NK-92 (cell line): ENCODE measurements around the gene DGKH.
"Not testable (repeated sequence)": the region's sequence is repeated elsewhere in the genome, so short reads cannot be mapped to it uniquely, and the experiment has no call there.

Experiments
- DNase-seq: peaks from one replicate; lab custom pipeline; 2025; ENCODE audit not compliant: unreplicated experiment; lab: John Stamatoyannopoulos, UW

The DGKH gene

DNA sequence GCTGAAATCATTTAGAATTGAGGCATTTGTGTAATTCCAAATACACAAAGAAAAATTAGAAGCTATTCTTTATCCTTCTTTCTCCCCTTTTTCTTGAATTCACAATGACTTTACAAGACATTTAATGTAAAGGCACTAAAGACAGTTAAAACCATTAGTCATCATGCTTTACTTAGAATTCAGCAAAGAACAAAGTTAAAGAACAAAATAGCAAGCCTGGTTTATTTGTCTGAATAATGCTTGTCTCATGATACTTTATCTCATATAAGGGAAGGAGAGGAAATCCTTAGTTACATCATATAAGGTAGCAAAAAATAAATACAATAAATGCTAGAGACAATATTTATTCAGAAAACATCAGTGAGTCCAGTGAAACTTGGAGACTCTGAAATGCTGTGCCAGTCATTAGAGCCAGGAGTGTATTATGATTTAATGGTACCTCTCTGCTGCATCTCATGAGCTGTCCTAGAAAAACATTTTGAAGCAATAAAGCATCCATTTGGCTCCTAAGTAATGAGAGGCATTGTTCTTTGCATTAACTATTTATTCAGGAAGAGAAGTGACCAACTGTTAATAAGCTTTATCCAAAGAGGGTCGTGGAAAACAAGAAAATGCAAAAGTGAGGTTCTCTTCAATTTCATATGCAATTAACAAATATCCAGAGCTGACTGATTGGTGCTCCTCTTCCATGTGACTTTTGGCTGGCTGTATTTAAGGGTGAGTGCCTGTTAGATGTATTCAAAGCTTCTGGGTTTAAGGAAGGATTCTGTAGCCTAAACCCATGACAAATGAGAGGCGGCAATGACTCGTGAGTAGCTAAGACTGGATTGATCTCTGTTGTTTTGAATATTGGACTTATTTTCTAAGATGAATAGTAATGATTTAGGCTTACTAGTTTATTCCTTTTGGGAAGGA is 105.0 kb downstream of the DGKH start:
- no peak for DNase-seq

DNA sequence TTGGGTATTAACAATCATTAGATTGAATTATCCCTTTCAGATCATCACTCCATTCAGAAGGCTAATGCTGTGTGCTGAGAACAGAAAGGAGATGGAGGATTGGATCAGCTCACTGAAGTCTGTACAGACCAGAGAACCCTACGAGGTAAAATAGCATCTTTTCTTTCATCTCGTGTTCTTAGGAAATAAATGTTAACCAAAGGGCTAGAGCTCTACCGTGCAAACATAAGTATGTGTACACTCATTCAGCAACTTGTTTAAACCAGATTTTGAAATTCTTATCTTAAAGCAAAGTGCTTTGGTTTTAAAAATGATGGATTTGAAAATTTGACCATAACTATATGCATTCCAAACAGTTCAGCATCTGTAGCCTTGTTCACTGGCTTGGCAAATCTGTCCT is 106.8 kb downstream of the DGKH start:
- DNase-seq, result no peak

DNA sequence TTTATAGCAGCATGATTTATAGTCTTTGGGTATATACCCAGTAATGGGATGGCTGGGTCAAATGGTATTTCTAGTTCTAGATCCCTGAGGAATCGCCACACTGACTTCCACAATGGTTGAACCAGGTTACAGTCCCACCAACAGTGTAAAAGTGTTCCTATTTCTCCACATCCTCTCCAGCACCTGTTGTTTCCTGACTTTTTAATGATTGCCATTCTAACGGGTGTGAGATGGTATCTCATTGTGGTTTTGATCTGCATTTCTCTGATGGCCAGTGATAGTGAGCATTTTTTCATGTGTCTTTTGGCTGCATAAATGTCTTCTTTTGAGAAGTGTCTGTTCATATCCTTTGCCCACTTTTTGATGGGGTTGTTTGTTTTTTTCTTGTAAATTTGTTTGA is 114.9 kb downstream of the DGKH start:
- not testable (repeated sequence) for DNase-seq

DNA sequence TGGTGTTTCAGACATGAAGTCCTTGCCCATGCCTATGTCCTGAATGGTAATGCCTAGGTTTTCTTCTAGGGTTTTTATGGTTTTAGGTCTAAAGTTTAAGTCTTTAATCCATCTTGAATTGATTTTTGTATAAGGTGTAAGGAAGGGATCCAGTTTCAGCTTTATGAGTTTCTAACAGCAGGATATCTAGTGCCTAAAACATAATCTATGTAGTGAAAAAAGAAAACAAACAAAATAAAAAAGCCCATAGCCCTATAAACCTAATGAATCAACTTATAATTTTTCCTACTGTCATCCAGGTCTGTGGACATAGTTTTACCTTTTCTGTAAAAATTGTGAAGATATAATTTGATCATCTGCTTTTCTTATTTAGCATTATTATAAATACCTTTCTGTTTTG is 115.5 kb downstream of the DGKH start:
- not testable (repeated sequence) for DNase-seq

DNA sequence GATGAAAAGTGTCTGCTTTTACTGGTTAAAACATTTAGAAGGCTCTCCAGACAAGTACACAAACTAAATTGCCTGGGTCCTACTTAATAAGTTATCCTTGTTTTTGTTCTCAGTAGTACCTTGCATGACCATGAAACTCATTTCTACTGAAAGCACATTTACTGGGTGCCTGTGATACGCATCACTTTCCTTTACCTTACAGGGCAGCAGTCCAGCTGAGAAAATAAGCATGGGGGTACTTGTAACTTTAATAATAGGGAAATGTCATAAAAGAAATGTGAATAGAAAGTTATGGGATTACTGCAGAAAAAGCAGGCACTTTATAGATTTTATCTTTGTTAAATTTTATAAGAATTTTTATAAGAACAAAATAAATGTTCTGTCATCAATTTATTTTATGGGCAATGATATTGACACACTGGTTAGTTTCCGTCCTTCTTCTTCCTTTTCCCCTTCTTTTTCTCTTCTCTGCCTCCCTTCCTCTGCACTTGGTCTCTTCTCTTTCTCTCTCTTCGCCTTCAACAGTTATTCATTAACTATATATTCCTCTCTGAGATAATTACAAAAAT is 116.2 kb downstream of the DGKH start:
- no peak for DNase-seq

DNA sequence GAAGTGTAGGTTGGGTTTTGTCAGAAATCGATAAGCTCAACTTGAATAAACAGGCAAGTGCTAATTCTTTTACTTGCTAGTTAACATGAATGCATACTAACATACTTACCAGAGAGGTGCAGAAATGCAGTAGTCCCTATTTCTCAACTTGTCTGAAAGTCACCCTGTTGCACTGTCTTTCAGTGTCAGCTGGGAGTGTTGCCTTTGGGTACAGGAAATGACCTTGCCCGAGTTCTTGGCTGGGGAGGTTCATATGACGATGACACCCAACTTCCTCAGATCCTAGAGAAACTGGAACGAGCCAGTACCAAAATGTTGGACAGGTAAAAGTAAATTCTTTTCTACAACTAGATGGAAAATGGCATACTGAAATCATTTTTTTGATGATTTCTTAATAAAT is 120.0 kb downstream of the DGKH start:
- DNase-seq, result no peak

DNA sequence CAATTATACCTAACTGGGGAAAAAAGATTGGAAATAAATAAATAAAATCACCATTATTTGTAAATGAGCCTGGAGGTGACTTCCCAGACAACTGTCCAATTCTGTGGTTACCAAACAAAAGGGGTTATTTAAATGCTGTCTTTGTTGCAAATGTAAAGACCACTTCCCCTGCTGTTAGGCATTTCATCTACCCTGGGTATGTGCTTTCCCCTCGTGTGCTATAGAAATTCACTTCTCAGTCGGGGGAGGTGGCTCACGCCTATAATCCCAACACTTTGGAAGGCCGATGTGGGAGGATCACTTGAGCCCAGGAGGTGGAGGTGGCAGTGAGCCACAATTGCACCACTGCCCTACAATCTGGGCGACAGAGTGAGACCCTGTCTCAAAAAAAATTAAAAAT is 121.6 kb downstream of the DGKH start:
- DNase-seq, result no peak

DNA sequence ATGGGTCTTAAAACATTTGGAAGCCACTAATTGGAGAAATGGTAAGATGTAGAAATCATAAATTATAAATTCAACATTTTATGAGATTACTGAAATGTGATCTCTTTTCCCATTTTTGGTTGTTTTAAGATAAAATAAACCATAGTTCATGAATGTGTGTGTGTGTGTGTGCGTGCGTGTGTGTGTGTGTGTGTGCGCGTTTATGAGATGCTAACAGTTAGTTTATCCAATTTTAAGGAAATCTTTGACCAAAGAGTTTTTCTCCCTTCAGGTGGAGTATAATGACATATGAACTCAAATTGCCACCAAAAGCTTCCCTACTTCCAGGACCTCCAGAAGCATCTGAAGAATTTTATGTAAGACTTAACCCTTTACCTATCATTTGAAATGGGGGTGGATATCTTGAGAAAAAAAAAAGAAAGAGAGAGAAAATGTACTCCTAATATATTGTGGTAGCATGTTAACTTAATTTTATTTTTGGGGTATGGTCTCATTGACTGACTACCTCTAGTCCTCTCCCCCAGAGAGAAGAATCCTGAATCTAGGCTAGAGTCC is 125.4 kb downstream of the DGKH start:
- DNase-seq, result no peak

DNA sequence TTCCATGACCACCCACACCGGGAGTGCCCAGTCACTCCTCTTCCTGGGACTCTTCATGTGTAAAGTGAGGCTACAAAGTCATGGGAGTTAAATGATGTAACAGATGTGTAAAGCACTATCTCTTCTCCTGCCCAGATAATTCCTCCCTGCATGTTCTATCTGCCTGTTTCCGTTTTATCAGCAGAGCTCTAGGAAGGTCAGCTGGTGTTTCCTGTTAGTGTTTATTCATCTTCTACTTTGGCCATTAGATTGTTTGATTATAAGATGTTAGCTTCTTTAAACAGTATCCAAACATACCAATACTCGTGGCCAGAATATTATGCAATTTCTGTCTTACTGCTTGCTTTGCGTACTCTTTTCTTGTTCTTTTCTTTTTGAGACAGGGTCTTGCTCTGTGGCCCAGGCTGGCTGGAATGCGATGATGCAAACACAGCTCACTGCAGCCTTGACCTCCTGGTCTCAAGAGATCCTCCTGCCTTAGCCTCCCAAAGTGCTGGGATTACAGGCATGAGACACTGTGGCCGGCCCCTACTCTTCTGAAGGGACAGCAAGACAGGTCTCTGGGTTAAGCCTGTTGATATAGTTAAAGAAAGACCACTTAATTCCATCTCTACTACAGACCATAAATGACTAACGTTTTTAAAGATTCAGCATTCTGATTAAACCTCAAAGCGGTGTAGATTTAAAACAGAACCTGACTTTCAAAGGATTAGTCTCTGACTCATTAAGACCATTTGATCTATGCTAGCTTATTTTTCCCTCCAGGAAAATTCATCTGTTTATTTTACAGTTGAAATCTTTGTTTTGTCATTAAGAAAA is 126.1 kb downstream of the DGKH start:
- DNase-seq, result no peak

DNA sequence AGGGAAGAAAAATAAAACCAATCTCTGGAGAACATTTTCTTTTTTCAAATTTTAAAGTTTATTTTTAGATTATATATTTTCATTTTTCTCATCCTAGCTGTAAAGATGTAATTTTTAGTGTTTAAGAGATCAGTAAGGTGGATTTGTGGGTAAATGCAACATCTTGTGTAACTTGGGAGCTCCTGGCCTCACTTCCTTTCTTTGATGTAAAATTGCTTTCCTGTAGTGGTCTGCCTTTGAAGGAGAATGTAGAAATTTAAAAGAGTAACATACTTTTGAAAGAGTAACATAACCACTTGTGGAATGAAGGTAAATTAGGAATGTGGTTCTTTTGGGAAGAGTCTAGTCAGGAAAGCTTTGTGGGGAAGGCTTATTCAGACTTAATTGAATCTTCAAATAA is 127.8 kb downstream of the DGKH start:
- no peak for DNase-seq

DNA sequence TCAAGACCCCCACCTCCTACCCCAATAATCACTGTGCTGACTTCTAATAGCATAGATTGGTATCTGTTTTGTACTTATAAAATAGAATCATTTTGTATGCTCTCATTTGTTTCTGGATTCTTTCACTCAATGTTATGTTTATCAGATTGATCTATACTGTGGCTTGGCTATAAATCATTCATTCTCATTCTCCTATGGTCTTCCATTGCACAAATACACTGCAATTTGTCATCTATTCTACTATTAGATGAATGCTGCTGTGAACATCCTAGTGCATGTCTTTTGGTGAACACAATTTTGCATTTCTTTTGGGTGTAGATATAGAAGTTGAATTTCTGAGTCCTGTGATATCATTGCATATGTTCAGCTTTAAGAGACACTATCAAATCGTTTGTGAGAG is 128.7 kb downstream of the DGKH start:
- no peak for DNase-seq

DNA sequence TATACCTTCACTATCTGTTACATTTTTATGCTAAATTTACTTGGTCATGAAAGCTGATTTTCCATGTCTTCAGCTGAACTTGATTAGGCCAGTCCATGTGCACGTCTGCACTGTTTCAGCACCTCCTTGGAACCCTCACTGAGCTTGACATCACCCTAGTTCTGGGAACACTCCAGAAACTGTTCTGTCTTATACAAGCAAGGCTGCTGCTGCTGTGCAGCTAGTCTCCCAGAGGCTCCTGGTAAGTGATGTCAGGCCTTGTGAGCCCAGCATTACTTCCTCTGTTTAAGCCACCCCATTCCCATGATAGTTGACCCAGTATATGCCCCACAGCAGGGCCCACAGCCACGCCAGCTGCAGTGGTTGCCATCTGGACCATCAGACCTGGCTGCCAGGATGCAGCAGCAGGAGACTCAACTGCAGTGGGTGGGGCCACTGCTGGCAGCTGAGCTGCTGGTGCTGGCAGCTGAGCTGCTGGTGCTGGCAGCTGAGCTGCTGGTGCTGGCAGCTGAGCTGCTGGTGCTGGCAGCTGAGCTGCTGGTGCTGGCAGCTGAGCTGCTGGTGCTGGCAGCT is 133.0 kb downstream of the DGKH start:
- DNase-seq, result no peak

DNA sequence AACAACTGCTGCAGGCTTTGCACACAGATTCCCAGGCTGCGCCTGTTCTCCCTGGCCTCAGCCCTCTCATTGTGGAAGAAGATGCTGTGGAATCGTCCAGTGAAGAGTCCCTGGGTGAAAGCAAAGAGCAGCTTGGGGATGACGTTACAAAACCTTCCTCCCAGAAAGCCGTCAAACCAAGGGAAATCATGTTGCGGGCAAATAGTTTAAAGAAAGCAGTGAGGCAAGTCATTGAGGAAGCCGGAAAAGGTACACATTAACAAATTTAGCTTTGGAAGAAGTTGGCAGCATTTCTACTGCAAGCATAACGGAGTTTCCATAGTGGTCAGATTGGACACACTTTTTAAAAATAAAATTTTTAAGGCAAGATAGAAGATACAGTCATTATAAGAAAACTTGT is 140.6 kb downstream of the DGKH start:
- DNase-seq, result no peak

DNA sequence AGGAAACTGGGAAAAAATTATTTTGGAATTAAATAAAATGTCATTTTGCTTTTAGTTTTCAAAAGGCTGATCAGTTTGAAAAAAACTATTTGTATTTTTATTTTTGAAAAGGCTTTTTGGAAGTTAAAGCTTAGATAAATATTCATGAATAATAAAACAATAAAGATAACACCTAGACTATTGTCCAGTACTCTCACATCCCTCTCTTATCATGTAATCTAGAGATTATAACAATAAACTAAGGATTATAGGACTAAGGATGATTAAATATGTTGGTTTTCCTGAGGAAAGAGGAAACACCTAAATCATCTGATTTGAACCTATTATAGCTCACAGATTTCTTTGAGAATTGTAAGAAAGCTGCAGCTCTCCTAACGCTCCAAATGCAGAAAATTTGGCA is 142.1 kb downstream of the DGKH start:
- no peak for DNase-seq

DNA sequence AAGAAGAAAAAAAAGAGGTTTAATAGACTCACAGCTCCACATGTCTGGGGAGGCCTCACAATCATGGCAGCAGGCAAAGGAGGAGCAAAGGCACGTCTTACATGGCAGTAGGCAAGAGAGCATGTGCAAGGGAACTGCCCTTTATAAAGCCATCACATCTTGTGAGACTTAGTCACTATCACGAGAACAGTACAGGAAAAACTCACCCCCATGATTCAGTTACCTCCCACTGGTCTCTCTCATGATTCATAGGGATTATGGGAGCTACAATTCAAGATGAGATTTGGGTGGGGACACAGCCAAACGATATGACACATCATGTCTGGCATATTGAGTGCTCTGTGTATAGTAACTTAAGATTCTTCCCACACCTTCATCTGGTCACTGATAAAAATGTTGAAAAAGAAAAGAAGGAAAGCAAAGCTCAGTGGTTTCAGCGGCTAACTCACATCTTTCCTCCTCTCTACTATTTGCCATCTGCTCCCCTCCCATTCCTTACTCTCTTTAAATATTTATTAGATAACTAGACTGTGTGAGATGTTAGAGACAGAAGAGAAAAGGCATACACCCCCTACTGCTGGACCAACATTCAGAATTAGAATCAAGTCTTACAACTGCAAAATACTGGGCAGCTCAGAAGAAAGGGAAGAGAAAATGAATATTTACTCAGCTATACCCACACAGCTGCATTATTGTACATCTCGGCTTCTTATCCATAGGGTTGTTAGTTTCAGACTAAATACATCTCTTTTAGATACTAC is 163.4 kb downstream of the DGKH start:
- DNase-seq, result no peak

DNA sequence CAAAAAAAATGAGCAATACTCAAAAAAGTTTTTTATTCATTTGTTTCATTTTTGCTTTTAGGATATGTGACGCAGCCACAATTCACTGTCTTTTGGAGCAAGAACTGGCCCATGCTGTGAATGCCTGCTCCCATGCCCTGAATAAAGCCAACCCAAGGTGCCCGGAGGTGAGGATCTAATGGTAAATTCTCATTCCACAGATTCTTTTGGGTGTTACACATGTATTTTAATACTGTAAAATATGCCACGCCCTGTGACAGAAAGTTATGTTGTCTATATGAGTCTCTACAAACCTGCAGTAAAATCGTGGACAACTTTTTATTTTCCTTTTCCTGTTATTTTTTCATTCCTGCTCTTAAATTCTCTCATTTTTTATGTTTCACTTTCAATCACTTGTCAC is 166.0 kb downstream of the DGKH start:
- DNase-seq, result no peak

DNA sequence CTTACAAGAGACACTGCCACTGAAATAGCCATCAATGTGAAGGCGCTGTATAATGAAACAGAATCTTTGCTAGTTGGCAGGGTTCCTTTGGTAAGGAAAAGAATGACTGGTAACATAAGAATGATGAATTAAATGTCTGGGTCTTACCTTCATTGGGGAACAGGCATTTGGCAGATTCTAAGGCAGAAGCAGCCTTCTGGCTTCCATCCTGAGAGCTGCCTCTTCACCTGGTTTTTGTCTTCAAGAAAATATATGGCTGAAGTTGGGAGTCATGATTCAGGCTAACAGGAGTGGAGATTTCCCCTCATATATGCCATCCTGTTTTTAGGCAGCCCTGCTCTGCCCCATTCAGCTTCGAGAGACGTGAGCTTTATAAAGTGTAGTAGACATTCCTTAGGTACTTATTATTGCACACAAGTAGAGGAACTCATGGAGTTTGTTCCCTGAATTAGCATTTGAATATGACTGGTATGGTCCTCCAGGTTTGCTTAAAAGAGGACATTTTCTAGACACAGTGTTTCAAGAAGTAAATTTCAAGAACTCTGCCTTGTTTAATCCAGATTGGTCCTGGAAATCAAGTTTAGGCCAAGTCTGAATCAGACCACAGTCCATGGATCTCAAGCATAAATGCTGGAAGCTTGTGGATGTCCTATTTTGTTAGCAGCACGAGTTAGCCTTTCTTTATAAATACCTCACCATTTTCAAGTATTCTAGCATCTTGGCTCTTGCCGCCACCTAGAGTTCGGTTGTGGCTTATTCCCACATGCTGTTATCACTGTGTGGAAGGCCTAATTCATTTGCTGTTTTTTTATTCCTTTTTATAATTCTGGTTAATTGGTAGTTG is 167.4 kb downstream of the DGKH start:
- no peak for DNase-seq

DNA sequence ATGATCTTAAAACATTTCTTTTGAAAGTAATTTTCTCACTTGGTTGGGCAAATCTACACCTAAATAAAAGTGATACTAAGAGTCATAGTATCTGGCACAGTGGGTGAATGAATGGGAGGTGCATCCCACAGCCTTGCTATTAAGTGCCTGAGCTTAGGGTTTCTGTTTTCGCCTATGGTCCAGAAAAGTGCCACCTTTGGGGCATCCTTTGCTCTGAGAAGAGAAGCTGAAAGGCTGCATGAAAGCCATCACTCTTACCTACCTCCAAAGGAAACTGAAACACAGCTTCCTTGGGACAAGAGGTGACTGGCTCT is 167.9 kb downstream of the DGKH start:
- no peak for DNase-seq

DNA sequence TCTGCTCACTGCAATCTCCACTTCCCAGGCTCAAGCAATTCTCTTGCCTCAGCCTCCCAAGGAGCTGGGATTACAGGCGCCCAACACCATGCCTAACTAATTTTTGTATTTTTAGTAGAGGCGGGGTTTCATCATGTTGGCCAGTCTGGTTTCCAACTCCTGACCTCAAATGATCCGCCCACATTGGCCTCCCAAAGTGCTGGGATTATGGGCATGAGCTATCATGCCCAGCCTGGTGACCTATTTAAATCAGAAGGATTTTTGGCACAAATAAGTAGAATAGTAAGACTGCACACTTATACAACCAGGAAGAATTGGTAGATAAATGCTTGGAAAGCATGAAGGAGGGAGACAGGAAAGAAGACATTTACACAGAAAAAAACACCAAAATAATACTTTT is 170.1 kb downstream of the DGKH start:
- DNase-seq, result no peak

DNA sequence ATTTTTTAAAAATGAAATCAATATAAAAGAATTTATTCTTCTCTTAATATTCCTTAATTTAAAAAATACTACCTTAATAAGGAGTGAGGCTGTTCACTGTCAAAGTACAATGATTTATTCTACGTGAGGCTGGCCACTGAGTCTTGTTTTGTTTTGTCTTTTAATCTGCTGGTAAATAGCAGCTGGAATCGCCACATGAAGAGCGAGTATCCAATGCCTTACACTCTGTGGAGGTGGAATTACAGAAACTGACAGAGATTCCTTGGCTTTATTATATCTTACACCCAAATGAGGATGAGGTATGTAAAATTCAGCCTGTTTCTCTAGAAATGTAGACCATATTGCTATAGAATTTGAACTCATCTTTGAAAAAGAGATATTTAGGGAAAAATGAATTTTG is 170.6 kb downstream of the DGKH start:
- DNase-seq, result no peak
